Effector CD8-positive, alpha-beta T cell (primary cell): Measurements from ENCODE around the gene NOPCHAP1.
"Not testable (repeated sequence)": the region's sequence is repeated elsewhere in the genome, so short reads cannot be mapped to it uniquely, and the experiment has no call there.

Experiments
- DNase-seq: peaks from one replicate; lab custom pipeline; 2025; lab: John Stamatoyannopoulos, UW

NOPCHAP1 gene

DNA sequence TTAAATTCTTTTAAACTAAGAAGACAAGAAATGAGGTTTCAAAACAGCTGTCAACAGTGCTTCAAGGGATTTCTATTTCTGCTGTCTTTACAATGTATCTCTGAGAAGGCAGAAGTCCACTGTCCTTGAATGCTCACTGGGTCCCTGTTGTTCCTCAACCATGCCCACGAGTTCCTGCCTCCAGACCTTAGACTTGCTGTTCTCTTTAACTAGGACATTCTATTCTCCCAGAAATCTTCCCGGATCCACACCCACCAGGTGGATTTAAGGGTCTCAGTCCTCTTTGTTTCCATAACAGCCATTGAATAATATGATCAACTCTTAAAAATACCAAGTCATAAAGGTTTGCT lies 21.3 kb upstream of the NOPCHAP1 start:
- DNase-seq, result no peak

DNA sequence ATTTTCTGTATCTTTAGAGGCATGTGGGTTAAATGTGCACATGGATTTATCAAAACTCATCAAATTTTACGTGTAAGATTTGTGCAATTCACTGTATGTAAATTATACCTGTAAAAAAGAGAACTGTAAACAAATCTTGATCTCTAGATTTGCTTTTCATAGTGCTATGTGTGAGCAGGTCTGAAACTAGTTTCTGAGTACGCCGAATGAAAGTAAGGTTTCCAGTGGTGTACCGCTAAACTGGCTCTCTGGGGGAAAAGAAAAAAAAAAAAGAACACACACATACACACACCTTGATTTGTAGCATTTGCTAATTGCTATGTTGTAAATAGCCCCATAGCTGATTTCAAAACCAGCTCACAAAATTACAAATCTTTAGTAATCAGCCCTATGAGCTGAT lies 19.4 kb upstream of the NOPCHAP1 start:
- DNase-seq, result no peak

DNA sequence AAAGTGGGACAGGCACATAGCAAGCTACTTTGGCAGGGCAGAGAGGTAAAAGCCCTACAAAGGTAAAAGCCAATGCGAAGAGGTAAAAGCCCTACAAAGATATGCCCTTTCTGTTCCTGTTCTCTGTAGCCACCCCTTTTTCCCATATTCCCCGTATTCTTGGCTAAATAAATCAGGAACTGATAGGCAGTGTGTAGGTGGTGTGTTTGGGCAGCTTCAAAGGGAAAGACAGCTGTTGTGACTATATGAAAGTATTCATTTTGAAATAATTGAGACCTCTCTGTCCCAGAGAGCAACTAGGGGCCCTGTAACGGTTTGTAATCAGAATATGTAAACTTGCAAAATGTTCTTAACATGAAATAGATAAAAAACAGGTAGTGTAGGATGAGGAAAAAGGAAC lies 16.8 kb upstream of the NOPCHAP1 start:
- DNase-seq, result no peak

DNA sequence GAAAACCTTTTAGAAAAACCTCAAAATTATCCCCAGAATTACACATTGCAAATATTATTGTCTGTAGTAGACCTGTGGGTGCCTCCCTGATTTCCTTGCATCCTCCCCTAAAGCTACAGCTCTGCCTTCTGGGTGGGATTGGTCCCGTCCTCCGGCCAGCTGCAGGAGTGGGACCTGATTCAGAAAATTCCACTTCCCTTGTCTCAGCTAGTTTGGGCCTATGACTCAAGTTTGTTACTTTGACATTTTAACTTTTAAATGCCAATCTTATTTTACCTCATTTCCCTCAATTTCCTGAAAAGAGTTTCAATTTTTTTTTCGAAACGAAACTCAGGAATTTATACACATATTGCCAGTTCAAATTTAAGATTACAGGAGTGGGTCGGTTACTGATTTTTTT lies 14.8 kb upstream of the NOPCHAP1 start:
- no peak for DNase-seq

- DNase-seq, result no peak
Measured at GRCh38 chr12:104973250-104973649, 12.9 kb upstream of the NOPCHAP1 start.

DNA sequence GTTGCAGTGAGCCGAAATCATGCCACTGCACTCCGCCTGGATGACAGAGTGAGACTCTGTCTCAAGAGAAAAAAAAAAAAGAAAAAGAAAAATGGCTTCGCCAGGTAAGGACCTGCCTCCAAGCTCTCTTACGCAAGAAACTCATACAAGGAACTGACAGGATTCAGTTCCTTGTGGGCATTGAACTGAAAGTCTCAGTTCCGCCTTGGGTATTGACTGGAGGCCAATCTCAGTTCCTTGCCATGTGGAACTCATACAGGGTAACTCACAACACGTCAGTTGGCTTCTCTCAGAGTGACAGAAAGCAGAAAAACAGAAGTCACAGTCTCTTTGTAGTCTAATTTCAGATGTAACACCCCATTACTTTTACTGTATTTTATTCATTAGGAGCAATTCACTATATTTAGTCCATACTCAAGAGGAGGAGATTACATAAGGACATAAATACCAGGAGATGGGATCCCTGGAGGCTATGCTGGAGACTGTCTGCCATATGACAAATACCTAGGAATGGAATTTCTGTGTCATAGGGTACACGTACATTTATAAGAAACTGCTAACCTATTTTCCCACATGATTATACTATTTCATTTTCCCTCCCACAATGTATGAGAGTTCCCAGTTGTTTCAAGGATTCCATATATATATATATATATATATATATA lies 11.4 kb upstream of the NOPCHAP1 start:
- no peak for DNase-seq

GRCh38 chr12:104975587-104976343 lies 10.4 kb upstream of the NOPCHAP1 start:
- no peak for DNase-seq

DNA sequence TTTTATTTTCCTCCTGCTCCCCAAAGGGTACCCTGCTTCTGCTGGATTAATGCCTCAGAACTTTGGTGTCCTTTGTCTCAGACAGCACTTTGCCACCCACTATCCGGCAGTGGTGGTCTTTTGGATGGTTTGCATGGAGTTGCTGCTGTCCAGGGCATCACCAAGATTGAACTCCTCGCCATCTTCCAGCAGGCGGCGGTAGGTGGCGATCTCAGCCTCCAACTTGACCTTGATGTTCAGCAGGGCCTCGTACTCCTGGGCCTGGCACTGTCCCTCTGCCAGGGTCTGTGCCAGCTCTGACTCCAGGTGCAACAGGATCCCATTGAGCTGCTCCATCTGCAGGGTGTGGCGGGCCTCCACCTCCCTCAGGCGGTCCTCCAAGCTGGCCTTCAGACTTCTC lies 9.4 kb upstream of the NOPCHAP1 start:
- no peak for DNase-seq

DNA sequence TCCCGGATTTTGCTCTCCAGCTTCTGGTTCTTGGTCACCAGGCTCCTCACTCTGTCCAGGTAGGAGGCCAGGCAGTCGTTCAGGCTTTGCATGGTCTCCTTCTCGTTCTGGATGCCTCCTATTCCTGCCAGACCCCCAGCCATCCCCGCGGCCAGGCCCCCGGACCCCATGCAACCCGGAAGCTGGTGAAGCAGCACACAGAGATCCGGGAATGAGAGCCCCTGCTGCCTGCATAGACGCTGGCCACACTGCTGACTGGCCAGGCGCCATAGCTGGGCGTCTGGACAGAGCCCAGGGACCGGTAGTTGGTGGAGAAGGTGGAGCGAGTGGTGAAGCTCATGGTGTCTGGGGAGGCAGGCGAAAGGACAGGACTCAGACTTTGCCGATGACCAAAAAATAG lies 8.4 kb upstream of the NOPCHAP1 start:
- not testable (repeated sequence) for DNase-seq

DNA sequence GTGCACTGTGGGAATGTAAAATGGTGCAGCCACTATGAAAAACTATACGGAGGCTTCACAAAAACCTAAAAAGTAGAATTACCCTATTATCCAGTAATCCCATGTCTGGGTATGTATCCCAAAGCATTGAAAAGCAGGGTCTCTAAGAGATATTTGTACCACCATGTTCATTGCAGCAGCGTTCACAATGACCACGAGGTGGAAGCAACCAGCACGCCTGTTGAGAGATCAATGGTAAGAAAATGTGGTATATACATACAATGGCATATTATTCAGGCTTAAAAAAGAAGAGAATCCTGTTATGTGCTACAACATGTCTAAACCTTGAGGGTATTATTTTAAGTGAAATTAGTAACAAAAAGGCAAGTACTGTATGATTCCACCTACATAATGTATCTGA lies 910 bp upstream of the NOPCHAP1 start:
- DNase-seq, result no peak

- DNase-seq, result no peak
Measured at GRCh38 chr12:104990950-104991349, 4.8 kb downstream of the NOPCHAP1 start.

DNA sequence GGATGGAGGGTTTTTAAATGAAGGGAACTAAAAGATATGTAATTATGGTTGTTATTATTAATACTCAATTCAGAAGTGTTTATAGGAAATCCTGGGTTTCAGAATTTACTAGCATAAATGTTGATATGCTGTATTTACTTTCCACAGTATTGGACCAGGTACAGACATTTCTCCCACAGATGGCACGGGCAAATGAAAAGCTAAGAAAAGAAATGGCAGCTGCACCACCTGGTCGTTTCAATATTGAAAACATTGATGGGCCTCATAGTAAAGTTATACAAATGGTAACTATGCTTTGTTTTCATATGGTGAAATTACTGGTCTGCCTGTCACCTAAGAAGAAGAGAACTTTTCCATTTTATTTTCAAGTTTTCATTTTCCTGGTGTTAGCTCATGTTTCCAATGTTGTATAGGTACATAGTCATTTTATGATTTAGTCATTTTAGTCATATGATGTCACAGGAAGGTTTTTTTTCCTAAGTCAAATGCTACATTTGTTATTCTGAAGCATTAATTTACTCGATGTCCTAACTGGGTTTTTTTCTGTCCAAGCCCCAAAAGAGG lies 5.5 kb downstream of the NOPCHAP1 start:
- no peak for DNase-seq

- no peak for DNase-seq
Measured at GRCh38 chr12:104994336-104994735, 8.2 kb downstream of the NOPCHAP1 start.

GRCh38 chr12:104997541-104997940 lies 11.4 kb downstream of the NOPCHAP1 start:
- DNase-seq, result no peak

DNA sequence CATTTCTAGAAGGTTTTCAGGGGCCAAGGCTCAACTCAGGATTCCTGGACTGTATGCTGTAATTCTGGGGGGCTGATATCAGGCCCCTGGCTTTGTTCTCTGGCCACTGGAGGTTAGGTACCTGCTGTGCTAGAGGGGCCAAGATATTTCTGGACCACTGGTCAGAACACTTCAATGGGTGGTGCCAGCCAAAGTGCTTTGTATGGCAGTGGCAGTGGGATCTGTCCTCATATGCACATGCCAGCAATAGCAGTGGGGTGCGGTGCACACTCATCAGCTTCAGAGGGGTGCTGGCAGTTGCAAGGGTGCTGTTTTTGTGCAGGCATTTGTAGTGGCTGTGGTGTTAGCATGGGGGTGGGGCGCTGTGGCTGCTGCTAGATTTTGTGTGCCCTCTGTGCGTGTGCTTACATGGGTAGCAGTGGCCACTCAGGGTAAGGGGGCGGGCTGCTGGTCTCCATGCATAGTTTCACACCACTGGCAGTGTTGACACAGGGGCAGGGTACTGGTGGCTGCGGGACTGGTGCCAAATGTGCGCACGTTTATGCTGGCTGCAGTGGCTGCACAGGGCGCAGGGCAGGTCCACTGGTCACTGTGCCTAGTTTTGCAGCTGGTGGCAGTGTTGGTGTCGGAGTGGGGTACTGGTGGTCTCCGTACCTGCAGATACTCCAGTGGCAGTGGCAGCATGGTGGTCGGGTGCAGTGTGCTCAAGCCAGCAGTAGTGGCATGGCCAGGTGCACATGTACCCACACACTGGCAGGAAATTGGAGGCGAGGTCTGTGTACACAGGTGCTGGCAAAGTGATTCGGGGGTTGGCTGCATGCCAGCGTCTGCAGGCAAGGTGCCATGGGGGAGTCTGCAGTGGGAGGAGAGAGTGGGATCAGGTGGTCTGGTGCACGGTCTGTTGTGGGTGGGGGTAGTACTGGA lies 12.6 kb downstream of the NOPCHAP1 start:
- DNase-seq, result no peak

DNA sequence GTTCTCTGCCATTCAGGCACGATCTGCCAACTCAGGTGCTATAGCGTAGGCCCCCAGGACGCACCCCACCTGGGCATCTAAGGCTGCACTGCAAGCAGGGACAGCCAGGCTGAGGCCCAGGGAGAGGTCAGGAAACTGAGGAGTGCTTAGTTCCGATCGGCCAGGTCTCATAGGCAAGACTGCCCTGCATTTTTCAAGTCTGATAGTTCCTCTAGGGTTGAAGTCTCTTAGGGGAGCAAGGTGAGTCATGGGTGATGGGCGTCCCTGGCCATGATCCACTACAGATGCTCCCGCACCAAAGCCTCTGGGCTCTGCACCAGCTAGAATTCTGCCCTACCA lies 13.2 kb downstream of the NOPCHAP1 start:
- no peak for DNase-seq

DNA sequence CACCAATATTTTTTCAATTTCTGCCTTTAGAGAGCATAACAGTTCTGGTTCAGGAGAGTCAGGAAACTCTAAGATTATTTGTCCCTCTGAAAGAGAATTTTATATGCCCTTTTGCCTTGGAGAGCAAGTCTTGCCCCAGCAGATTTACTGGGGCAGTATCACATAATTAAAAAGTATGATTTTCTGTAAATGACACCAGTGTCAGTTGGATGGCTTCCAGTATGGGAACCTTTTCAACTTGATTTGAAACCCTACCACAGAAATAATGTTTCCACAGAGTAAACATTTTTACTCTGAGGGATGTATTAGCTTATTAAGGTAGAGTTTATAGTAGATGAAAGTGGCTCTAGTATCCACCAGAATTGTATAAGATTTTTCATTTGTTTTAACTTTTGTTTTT lies 15.4 kb downstream of the NOPCHAP1 start:
- no peak for DNase-seq

DNA sequence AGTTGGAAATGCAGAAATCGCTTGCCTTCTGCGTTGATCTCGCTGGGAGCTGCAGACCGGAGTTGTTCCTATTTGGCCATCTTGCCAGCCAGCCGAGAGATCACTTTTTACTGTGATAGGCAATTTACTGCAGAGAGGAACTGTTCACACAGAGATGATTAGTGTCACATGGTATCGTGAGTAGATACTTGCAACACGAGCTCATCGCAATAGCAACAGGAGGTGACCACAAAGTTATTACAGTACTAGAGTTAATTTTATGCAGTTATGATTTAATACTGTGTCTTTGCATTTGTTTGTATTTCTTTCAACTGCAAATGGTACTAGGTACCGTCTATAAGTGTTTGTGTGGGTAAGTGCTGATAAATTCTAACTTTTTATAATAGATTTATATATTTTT lies 27.8 kb downstream of the NOPCHAP1 start:
- no peak for DNase-seq

DNA sequence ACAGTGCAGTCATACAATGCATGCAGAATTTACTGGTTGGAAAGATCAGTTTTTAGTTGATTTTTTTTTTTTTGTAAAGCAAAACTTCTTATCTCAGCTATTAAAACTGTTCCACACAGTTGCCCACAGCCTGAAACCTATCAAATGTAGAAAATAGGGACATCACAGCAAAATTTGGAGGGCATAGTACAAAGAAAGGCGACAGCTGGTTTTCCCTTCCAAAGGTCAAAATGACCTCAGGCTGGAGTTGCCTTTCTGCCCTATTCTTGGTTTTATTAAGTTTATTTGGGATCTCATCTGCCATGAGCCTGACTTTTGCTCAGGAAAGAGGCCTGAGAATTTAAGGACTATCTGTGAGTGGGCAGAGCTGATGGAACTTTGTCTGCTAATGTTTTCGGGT lies 28.5 kb downstream of the NOPCHAP1 start:
- DNase-seq, result no peak

DNA sequence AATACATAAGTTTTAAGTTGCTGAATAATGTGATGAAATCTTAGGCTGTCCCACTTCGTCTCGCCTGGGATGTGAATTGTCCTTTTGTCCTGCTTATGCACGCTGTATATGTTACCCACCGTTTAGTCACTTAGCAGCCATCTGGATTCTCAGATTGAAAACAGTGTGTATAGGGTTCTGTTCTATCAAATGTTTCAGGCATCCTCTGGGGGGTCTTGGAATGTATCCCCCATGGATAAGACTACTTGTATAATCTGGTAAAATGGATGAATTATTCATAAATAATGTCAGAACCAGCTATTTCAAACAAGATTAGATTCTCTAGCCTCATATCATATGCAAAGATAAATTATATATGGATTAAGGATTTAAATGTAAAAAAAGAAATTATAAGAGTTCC lies 29.4 kb downstream of the NOPCHAP1 start:
- no peak for DNase-seq

DNA sequence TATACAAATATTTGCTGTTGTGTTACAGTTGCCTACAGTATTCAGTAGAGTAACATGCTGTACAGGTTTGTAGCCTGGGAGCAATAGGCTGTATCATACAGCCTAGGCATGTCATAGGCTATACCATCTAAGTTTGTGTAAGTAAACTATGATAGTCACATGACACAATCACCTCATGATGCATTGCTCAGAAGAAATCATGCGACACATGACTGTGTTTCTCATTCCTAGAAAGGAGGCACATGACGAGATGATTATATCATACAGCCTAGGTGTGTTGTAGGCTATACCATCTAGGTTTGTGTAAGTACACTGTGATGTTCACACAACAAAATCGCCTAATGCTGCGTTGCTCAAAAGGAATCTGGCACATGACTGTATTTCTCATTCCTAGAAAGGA lies 31.9 kb downstream of the NOPCHAP1 start:
- DNase-seq, result no peak

DNA sequence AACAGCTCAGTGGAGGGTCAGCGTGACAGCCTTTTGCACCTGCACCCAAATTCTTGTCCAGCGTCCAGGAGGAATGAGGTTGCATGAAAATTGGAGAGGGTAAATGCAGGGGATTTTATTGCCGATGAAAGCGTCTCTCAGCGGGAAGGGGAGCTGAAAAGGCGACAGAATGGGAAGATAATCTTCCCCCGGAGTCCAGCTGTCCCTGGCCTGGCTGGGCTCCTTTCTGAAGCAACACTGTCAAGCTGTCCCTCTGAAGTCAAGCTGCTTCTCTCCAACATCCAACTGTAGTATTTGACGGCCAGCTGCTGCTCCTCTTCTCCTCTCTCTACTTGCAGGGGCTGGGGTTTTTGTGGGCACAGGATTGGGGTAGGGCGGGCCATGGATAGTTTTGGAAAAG lies 32.7 kb downstream of the NOPCHAP1 start:
- DNase-seq, result no peak
